GM21360 (cell line): ENCODE data around the gene FCER1A.
"Not testable (repeated sequence)": the region's sequence is repeated elsewhere in the genome, so short reads cannot be mapped to it uniquely, and the experiment has no call there.

Experiments
- ATAC-seq: cut with Tn5 transposase; IDR thresholded peaks from one replicate; pipeline ENCODE4 v1.9.1; 2021; ENCODE audit warnings: mild to moderate bottlenecking, moderate library complexity; ENCODE audit not compliant: unreplicated experiment

Gene FCER1A

GRCh38 chr1:159349374-159349773, 47.2 kb downstream of the FCER1A start:
- not testable (repeated sequence) for ATAC-seq

- no peak for ATAC-seq
Observed at GRCh38 chr1:159352436-159352835, 50.3 kb downstream of the FCER1A start.
